ENCODE results near the gene ACRBP.

The ACRBP gene

DNA sequence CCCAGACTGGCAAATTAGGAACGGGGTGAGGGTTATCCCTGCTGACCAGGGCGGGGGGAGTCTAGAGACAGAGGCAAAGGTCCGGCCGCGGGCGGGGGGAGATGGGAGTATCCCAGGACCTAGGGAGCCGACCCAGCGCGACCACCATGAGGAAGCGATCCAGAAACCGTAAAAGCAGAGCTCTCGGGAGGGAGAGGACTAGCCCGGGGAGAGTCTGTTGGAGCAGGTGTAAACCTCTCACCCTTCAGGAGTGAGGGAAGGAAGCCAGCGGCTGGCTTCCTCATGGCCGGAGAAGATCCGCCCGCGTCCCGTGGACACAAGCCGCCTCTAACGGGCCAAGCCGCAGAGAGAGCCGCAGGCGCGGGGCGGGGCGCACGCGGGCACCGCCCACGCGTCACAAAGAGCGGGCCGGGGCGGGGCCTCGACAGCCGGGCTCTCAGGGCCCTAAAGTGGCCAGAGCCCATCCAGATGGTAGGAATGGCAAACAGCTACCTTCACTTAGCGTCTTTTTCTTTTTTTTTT is at the start of gene ACRBP:
Gene ACRBP (minus strand): TSS at position 350 of the 522 bp plus-strand sequence. CDS start 66 bp downstream, at position 284.
- DNase-seq, result peak; percentile 76

- no peak for DNase-seq
These were observed 48.2 kb upstream of the ACRBP start for GRCh38 chr12:6695313-6696045.

DNA sequence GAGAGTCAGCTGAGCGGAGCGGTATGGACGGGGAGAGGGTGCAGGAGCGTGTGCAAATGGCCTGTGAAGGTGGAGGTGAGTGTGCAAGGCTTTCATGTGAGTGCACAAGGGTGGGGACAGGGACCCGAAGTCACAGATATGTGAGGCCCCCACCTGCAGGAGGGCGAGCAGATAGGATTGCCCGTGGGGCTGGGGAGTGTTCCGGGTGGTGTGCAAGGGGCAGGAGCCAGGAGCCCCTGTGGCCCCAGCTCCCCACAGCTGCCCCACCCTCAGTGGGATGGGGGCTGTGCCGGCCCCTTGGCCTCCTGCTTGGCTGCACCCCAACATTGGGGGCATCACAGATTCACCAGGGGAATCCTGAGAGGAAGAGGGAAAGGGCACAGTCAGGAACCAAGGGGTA is 47.5 kb upstream of the ACRBP start:
- no peak for DNase-seq

DNA sequence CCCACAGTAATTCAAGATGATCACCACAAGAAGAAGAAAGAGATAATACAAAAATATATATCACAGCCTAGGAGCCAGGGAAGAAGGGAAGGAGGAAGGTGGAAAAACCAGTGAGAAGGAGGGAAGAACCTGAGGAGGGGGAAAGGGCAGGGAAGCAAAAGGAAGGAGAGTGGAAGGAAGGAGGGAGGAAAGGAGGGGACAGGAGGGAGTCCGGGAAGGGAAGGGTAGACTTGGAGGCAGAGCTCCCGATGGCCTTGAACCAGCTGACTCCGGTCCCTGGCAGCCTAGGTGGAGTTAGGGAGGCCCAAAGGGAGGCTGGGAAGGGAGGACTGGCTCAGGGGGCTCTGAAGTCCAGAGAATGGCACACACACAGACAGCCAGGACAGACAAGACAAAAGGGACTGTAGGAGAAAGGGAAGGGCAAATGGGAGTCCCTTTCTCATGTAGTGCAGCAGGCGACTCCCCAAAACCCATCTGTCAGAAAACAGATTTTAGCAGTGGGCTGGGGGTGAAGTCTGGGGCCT is 46.7 kb upstream of the ACRBP start:
- no peak for DNase-seq

DNA sequence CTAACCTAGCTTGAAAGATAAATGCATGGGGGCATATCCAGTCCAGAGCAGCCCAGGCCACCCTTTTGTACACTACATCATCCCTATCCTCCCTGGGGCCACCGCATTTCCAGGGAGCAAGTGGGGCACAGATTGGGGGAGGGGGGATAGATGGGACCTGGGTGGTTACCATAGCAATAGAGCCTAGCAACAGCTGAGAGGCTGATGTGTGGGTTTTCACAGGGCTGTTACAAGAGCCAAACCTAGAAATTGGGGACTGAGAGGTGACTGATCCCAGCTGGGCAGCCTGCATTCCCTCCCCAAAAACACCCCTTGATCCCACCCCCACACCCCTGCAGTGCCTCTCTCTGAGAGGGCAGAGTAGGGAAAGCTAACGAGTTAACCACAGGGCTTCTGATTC is 45.7 kb upstream of the ACRBP start:
- no peak for DNase-seq

DNA sequence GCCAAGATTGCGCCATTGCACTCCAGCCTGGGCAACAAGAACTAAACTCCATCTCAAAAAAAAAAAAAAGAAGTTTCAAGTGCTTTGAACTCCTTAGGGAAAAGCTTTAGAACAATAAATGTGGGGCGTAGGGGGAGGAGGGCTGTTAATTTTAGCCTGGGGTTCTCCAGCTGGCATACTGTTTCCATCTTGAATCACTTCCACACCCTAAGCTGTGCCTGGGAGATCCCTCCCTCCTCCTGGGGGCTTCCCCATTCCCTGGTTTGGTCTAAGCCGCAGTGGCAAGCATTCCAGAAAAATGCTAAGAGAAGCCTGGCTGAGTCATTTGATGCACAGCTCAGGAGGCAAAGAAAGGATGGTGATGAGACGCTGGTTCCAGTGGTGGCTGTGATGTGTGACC is 44.2 kb upstream of the ACRBP start:
- no peak for DNase-seq

DNA sequence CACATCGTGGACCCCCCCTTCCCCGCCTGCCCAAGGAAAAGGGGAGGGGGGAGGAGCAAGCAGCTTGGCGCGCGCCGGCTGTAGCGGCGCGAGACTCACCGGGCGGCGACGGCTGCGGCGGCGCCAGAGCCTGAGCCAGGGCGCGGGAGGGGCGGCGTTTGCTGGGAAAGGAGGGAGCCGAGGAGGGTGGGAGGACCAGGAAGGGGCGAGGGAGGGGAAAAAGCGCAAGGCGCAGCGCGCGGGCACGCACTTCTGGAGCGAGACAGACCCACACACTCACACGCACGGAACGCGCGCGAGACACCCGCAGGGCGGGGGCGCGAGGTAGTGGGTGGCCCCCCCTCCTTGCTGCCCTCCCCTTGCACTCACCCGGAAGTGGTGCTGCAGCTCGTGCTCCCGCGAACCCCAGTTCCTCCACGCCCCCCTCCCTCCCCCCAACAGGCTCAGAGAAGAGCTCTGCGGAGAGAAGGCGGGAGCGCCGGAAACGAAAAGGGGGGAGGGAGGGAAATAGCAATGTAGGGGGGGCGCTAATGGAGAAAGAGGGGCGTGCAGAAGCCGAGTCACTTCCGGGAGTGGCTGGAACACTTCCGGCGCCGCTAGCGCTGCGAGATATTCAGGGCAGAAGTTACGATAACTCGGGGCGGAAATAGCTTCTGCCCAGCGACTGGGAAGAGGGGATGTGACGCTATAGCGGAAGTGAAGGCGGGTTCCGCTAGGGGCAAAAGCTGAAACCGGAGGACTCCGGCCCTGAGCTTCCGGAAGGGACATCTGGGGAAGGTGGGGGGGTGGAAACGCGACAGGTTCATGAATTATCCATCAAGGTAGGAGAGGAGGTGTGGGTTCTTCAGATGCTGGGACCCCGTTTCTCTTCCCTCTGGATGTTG is 42.0 kb upstream of the ACRBP start, which contains the start of gene ZNF384:
Gene ZNF384 (minus strand): TSS at position 377 of the 884 bp plus-strand sequence. CDS start 9,855 bp downstream, outside the sequence.
- peak; percentile 100 for DNase-seq

DNA sequence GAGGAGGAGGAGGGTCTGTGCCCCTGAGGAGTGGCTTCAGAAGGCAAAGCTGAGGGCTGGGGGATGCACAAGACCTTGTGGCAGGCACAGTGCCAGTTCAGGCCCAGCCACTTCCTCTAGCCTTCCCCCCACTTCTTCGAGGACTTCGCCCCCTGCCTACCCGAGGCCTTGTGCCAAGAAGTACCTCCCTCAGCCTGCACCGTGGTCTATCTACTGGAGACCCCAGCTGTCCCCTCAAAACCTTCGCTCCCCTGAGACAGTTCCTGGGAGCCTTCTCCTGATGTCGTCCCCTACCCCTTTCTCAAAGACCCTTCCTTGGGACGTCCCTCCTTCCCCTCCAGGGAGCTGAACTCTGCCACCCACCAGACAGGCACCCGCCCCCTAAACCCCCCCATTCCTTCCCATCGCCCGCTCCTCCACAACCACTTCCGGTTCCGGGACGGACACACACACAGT is 41.3 kb upstream of the ACRBP start:
- DNase-seq, result peak; percentile 32

- no peak for DNase-seq
These were observed 38.6 kb upstream of the ACRBP start for GRCh38 chr12:6685814-6686213.

GRCh38 chr12:6684609-6685008 is 37.4 kb upstream of the ACRBP start:
- peak; percentile 48 for DNase-seq

DNA sequence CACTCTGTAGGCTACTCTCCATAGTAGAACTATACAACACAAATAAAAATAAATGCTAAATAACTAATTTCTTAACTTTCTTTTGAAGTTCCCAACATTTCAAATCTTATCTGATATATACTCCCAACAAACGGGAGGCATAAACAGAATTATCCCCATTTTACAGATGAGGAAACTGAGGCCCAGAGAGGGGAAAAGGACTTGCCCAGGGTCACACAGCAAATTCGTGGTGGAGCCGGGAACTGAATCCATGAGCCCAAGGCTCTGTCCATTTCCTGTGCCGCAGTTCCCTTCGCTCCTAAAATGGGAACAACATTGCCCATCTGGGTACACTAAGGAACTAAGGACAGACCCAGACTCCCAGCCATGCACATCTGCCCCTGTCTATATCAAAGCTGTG is 29.7 kb upstream of the ACRBP start:
- DNase-seq, result no peak

GRCh38 chr12:6672143-6672542 is 24.9 kb upstream of the ACRBP start:
- no peak for DNase-seq

- no peak for DNase-seq
These were observed 20.5 kb upstream of the ACRBP start for GRCh38 chr12:6667559-6668210.

DNA sequence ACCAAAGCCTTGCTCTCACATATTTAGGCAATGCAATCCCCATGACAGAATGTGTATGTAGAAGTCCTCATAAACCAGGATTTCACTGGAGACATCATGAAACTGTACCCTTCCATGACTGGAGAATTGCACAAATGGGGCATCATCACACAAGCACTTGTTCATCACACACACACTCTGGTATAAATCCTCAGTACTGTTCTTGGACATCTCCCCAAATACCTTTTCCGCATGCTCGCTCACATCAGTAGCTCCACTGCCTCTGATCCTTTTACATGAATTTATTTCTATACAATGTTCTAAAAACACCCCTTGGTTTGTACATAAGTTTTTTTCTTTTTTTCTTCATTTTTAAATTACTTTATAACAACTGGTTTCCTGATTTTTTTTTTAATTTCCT is 19.0 kb upstream of the ACRBP start:
- DNase-seq, result no peak

DNA sequence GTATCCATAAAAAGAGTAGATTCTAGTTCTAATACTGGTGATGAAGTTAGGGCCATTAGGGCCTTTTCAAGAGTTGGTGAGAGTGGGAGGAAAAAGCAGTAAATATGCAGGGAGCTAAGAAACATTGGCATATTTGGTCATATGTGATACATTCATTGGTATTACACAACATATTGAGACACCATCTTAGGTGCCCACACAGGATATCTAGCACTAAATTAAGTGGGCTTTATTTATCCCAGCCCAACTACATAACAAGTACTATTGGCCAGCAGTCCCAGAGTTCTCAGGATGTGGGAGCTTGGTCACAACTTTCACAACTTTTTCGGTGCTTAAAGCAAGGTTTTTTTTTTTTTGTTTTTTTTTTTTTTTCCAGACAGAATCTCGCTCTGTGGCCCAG is 17.7 kb upstream of the ACRBP start:
- peak; percentile 95 for DNase-seq

DNA sequence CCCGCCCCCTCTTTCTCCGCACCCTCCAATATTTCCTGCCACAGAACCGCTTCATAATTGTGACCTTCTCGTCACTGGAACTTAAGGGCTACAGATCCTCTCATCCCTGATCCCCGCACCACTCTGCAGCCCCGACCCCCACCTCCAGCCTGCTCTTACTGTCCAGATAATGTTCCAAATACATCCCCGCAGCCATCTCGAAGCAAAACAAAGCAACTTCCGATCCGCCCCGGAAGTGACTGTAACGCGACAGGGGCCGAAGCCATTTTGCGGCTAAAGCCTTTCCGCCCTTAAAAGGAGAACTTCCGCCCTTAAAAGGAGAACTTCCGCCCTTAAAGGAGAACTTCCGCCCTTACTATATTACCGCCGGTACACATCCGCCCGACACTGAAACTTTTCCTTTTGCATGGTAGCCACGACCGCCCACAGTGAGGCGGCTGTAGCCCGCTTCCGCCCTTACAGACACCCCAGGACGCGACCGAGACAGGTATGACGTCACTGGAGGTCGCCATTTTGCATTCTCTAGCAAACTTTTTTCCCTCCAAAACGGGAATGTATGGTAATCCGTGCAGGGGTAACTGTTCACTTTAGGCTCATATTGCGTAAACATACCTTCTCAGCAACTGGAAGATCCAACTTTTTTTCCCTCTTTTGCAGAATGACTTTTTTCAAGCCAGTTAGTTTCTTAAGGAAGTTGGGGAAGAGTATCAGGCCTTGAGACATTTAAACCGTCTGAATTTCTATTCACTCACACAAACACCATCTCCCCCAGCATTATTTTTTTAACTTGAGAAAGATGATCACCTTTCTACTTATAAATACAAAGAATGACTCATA is 15.9 kb upstream of the ACRBP start, which contains the start of gene ING4:
Gene ING4 (minus strand): TSS at position 214 of the 837 bp plus-strand sequence. CDS start 18 bp downstream, at position 196.
- DNase-seq, result peak; percentile 100

GRCh38 chr12:6662602-6662905 is 15.3 kb upstream of the ACRBP start:
- no peak for DNase-seq

GRCh38 chr12:6653987-6654386 is 6.8 kb upstream of the ACRBP start:
- no peak for DNase-seq

DNA sequence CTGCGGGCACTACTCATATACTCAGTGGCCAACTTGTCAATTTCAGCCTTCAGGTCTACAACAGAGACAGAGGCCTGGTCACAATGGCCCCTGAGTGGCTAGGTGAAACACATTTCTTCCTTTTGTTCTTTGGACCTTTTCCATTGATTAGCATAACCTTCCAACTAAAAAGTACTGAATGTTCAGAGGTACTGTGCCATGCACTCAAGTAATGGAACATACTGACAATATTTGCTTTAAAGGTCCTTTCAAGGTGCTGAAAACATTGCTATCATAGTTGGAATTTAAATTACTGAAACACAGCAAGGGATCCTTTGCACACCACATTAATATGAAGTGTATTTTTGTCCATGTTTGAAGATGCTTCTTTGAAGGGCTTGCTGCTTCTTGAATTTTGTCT is 6.1 kb upstream of the ACRBP start:
- DNase-seq, result no peak

GRCh38 chr12:6652391-6652790 is 5.2 kb upstream of the ACRBP start:
- no peak for DNase-seq

- no peak for DNase-seq
These were observed 3.6 kb upstream of the ACRBP start for GRCh38 chr12:6650832-6651231.
